Renal pelvis (tissue), 3 donors: ENCODE measurements around the gene PRELP. TPM values are rescaled to one million over a fixed set of nuclear protein-coding genes. Genes with fewer than 3 reads are reported as not detected.

Experiments
- polyA plus RNA-seq, 3 donors: library from polyadenylated mRNA; unstranded; fragments of 120-200 nt; gene quantifications; one replicate each; pipeline ENCODE4 v1.2.1, GENCODE V29; 2013; ENCODE audit not compliant: insufficient read length in 3 of 3

The PRELP gene
- polyA plus RNA-seq, 3 donors: 2.8 to 3.9 (median 3.4) TPM

Other genes with a start within 250 kb of the PRELP start
- under 1 TPM; 0.12 to 0.23 (median 0.17) TPM for gene CHIT1, start 246.1 kb upstream of the PRELP start, polyA plus RNA-seq
- gene BTG2, start 170.3 kb upstream of the PRELP start, polyA plus RNA-seq: 100 to 1,000 TPM in 2 of 3 donors, 10 to 100 TPM in 1; 91.8 to 119 (median 100) TPM
- gene FMOD, start 124.7 kb upstream of the PRELP start, polyA plus RNA-seq: 10 to 100 TPM; 30.8 to 48.2 (median 36.7) TPM
- gene OPTC, start 18.3 kb downstream of the PRELP start, polyA plus RNA-seq: not detected
- 10 to 100 TPM; 62.6 to 66.1 (median 62.6) TPM for gene ATP2B4, start 151.0 kb downstream of the PRELP start, polyA plus RNA-seq